Activated naive CD4-positive, alpha-beta T cell treated with anti-CD3 and anti-CD28 coated beads, Interleukin-2, amount 50 U/mL, for 72 hours (primary cell): ENCODE results near the gene PRKN. TPM values are rescaled to one million over a fixed set of nuclear protein-coding genes. Genes with fewer than 3 reads are reported as not detected.

Source experiments
- ATAC-seq, 2 donors: fragments of 150-1000 bp; cut with Tn5 transposase; 2 replicates each; pipeline ENCODE4 v1.10.0; 2021; ENCODE audit warnings: mild to moderate bottlenecking in 2 of 2, moderate library complexity in 2 of 2
- DNase-seq, 2 donors: peaks; one replicate each; pipeline ENCODE4 v3.0.0; 2021 to 2022; ENCODE audit warnings: low spot score in 2 of 2
- H3K27ac Mint-ChIP-seq, 2 donors: one replicate each; pipeline ENCODE4 v1.8.0; 2022; ENCODE audit warnings: mild to moderate bottlenecking in 2 of 2, mixed read lengths in 2 of 2
- H3K36me3 Mint-ChIP-seq, 2 donors: one replicate each; pipeline ENCODE4 v1.8.0; 2022; ENCODE audit warnings: mixed read lengths in 2 of 2
- H3K9me3 Mint-ChIP-seq, 2 donors: one replicate each; pipeline ENCODE4 v1.8.0; 2022; ENCODE audit warnings: mixed read lengths in 2 of 2
- total RNA-seq, 2 donors: library from RNA; stranded (reverse); gene quantifications; one replicate each; pipeline ENCODE4 v1.2.3, GENCODE V29; 2022

Gene PRKN
- total RNA-seq, 2 donors from 2014 or later, result 0.57 to 4.1 TPM

- DNase-seq (no peak), ATAC-seq (no peak)
- Mint-ChIP-seq H3K9me3 (no peaks in the 10 kb centered on the region), H3K27ac (no peak overlapping the region), H3K36me3 (no peaks in the 10 kb centered on the region)
These were observed 546.5 kb downstream of the PRKN start for GRCh38 chr6:162181111-162181510.

GRCh38 chr6:162179196-162179951 lies 548.2 kb downstream of the PRKN start:
- Mint-ChIP-seq H3K27ac (no peak overlapping the region), H3K36me3 (no peaks in the 10 kb centered on the region), H3K9me3 (no peaks in the 10 kb centered on the region)
- DNase-seq, result no peak
- ATAC-seq, result no peak

GRCh38 chr6:162178666-162179065 lies 548.9 kb downstream of the PRKN start:
- DNase-seq, result no peak
- Mint-ChIP-seq H3K36me3 (no peaks in the 10 kb centered on the region), H3K27ac (no peak overlapping the region), H3K9me3 (no peaks in the 10 kb centered on the region)
- no peak for ATAC-seq

GRCh38 chr6:162178266-162178665 lies 549.3 kb downstream of the PRKN start:
- no peaks in the 10 kb centered on the region for H3K9me3 Mint-ChIP-seq
- DNase-seq (no peak), ATAC-seq (no peak)
- no peak overlapping the region for H3K27ac Mint-ChIP-seq
- H3K36me3 Mint-ChIP-seq, result no peaks in the 10 kb centered on the region

- ATAC-seq (no peak), DNase-seq (no peak)
- no peak overlapping the region for H3K27ac Mint-ChIP-seq
- H3K36me3 Mint-ChIP-seq, result no peaks in the 10 kb centered on the region
- no peaks in the 10 kb centered on the region for H3K9me3 Mint-ChIP-seq
These were observed 549.8 kb downstream of the PRKN start for GRCh38 chr6:162177746-162178145.

- Mint-ChIP-seq H3K36me3 (no peaks in the 10 kb centered on the region), H3K9me3 (no peaks in the 10 kb centered on the region), H3K27ac (no peak overlapping the region)
- ATAC-seq (no peak), DNase-seq (no peak)
These were observed 554.1 kb downstream of the PRKN start for GRCh38 chr6:162173466-162173865.

- Mint-ChIP-seq H3K27ac (no peak overlapping the region), H3K9me3 (no peaks in the 10 kb centered on the region), H3K36me3 (no peaks in the 10 kb centered on the region)
- ATAC-seq (no peak), DNase-seq (no peak)
These were observed 562.1 kb downstream of the PRKN start for GRCh38 chr6:162165479-162165878.

GRCh38 chr6:162157167-162157870 lies 570.2 kb downstream of the PRKN start:
- Mint-ChIP-seq H3K36me3 (no peaks in the 10 kb centered on the region), H3K27ac (no peak overlapping the region), H3K9me3 (peaks cover 0 to 3% of the 10 kb centered on the region in 2 donors)
- ATAC-seq (no peak), DNase-seq (no peak)

GRCh38 chr6:162156146-162156545 lies 571.4 kb downstream of the PRKN start:
- peaks cover 0 to 3% of the 10 kb centered on the region in 2 donors for H3K9me3 Mint-ChIP-seq
- H3K27ac Mint-ChIP-seq, result no peak overlapping the region
- ATAC-seq (no peak), DNase-seq (no peak)
- H3K36me3 Mint-ChIP-seq, result no peaks in the 10 kb centered on the region

GRCh38 chr6:162154930-162155329 lies 572.6 kb downstream of the PRKN start:
- Mint-ChIP-seq H3K9me3 (peaks cover 0 to 3% of the 10 kb centered on the region in 2 donors), H3K27ac (no peak overlapping the region), H3K36me3 (no peaks in the 10 kb centered on the region)
- DNase-seq (no peak), ATAC-seq (no peak)

GRCh38 chr6:162154001-162154400 lies 573.6 kb downstream of the PRKN start:
- peaks cover 0 to 3% of the 10 kb centered on the region in 2 donors for H3K9me3 Mint-ChIP-seq
- ATAC-seq (no peak), DNase-seq (no peak)
- no peaks in the 10 kb centered on the region for H3K36me3 Mint-ChIP-seq
- no peak overlapping the region for H3K27ac Mint-ChIP-seq

- ATAC-seq, result no peak
These were observed 574.4 kb downstream of the PRKN start for GRCh38 chr6:162153120-162153519.

GRCh38 chr6:162151021-162151665 lies 576.4 kb downstream of the PRKN start:
- ATAC-seq, result no peak
- no peaks in the 10 kb centered on the region for H3K9me3 Mint-ChIP-seq
- H3K36me3 Mint-ChIP-seq, result no peaks in the 10 kb centered on the region
- DNase-seq, result no peak
- no peak overlapping the region for H3K27ac Mint-ChIP-seq

More at GRCh38 chr6:162153120-162153519, 574.4 kb downstream of the PRKN start:
- DNase-seq, result no peak
- Mint-ChIP-seq H3K27ac (no peak overlapping the region), H3K9me3 (no peaks in the 10 kb centered on the region), H3K36me3 (no peaks in the 10 kb centered on the region)

GRCh38 chr6:162150295-162150694 lies 577.3 kb downstream of the PRKN start:
- DNase-seq (no peak), ATAC-seq (no peak)
- Mint-ChIP-seq H3K36me3 (no peaks in the 10 kb centered on the region), H3K9me3 (no peaks in the 10 kb centered on the region), H3K27ac (no peak overlapping the region)

- no peaks in the 10 kb centered on the region for H3K36me3 Mint-ChIP-seq
- no peak overlapping the region for H3K27ac Mint-ChIP-seq
- H3K9me3 Mint-ChIP-seq, result no peaks in the 10 kb centered on the region
- DNase-seq, result no peak
- no peak for ATAC-seq
These were observed 577.8 kb downstream of the PRKN start for GRCh38 chr6:162149786-162150185.

- no peak for ATAC-seq
- H3K36me3 Mint-ChIP-seq, result no peaks in the 10 kb centered on the region
- no peak overlapping the region for H3K27ac Mint-ChIP-seq
- H3K9me3 Mint-ChIP-seq, result no peaks in the 10 kb centered on the region
- no peak for DNase-seq
These were observed 579.8 kb downstream of the PRKN start for GRCh38 chr6:162147805-162148204.

GRCh38 chr6:162147281-162147680 lies 580.3 kb downstream of the PRKN start:
- no peak for DNase-seq
- Mint-ChIP-seq H3K36me3 (no peaks in the 10 kb centered on the region), H3K27ac (no peak overlapping the region), H3K9me3 (no peaks in the 10 kb centered on the region)
- no peak for ATAC-seq
